ENCODE data around the gene RIN2.

DNA sequence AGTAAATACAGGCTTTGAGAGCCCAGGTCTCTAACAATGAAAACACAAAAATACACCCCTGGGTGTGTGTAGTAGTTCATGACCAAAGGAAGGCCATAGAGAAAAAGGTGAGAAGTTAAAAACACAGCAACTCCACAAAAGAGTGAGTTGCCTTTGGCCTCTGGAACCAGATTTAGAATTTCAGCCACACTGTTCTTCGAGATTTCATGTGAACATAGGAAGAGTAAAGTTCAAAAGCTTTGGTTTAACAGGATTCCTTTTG lies 43.5 kb upstream of the RIN2 start:
- TF ChIP-seq, protein P1, sequence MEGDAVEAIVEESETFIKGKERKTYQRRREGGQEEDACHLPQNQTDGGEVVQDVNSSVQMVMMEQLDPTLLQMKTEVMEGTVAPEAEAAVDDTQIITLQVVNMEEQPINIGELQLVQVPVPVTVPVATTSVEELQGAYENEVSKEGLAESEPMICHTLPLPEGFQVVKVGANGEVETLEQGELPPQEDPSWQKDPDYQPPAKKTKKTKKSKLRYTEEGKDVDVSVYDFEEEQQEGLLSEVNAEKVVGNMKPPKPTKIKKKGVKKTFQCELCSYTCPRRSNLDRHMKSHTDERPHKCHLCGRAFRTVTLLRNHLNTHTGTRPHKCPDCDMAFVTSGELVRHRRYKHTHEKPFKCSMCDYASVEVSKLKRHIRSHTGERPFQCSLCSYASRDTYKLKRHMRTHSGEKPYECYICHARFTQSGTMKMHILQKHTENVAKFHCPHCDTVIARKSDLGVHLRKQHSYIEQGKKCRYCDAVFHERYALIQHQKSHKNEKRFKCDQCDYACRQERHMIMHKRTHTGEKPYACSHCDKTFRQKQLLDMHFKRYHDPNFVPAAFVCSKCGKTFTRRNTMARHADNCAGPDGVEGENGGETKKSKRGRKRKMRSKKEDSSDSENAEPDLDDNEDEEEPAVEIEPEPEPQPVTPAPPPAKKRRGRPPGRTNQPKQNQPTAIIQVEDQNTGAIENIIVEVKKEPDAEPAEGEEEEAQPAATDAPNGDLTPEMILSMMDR (conservative IDR thresholded peaks at IDR 0.05) = no peak
- TF ChIP-seq EZH2 (IDR thresholded peaks at IDR 0.05; ENCODE audit: low read depth) = no peak
